ENCODE data around the gene RAD51B. TPM values are rescaled to one million over a fixed set of nuclear protein-coding genes. Genes with fewer than 3 reads are reported as not detected.

Gene RAD51B
- total RNA-seq, 4 donors from 2014 or later, result 19.6 to 39.7 (median 25.4) TPM

- H3K27ac ChIP-seq, result peak overlapping the region; percentile 73
- H3K4me1 ChIP-seq, result peaks cover 81% of the 10 kb centered on the region
- H3K36me3 ChIP-seq, result no peaks in the 10 kb centered on the region
- H3K9me3 ChIP-seq, result no peaks in the 10 kb centered on the region
- WGBS, result 28% methylated on average over 7 of the region's 7 CpGs
- no peak overlapping the region for H3K4me3 ChIP-seq
- H3K27me3 ChIP-seq, result no peaks in the 10 kb centered on the region
- DNase-seq (ENCODE audit: low spot score in 2 of 2), result no peak
- TF ChIP-seq POLR2AphosphoS5 (IDR thresholded peaks at IDR 0.05), result no peak
- TF ChIP-seq CTCF (IDR thresholded peaks at IDR 0.05), result no peak
- TF ChIP-seq POLR2A (IDR thresholded peaks at IDR 0.05), result no peak
- TF ChIP-seq EP300 (IDR thresholded peaks at IDR 0.05), result no peak
Measured at GRCh38 chr14:68245146-68246073, 425.8 kb downstream of the RAD51B start.

- DNase-seq (ENCODE audit: low spot score in 2 of 2), result no peak
- H3K27ac ChIP-seq, result peak overlapping the region; percentile 73
- no peak overlapping the region for H3K4me3 ChIP-seq
- no peaks in the 10 kb centered on the region for H3K36me3 ChIP-seq
- WGBS, result 33% methylated on average over 3 of the region's 3 CpGs
- H3K9me3 ChIP-seq, result no peaks in the 10 kb centered on the region
- TF ChIP-seq POLR2A (IDR thresholded peaks at IDR 0.05) (no peak), EP300 (IDR thresholded peaks at IDR 0.05) (no peak), CTCF (IDR thresholded peaks at IDR 0.05) (no peak), POLR2AphosphoS5 (IDR thresholded peaks at IDR 0.05) (no peak)
- H3K27me3 ChIP-seq, result no peaks in the 10 kb centered on the region
- peaks cover 89% of the 10 kb centered on the region for H3K4me1 ChIP-seq
Measured at GRCh38 chr14:68246074-68246785, 426.7 kb downstream of the RAD51B start.

GRCh38 chr14:68246786-68247105, 427.2 kb downstream of the RAD51B start:
- TF ChIP-seq EP300 (IDR thresholded peaks at IDR 0.05), result no peak
- TF ChIP-seq CTCF (IDR thresholded peaks at IDR 0.05), result no peak
- no peak for TF ChIP-seq POLR2AphosphoS5 (IDR thresholded peaks at IDR 0.05)
- TF ChIP-seq POLR2A (IDR thresholded peaks at IDR 0.05), result no peak
- peaks cover 93% of the 10 kb centered on the region for H3K4me1 ChIP-seq
- DNase-seq (ENCODE audit: low spot score in 2 of 2), result no peak
- peak overlapping the region; percentile 73 for H3K27ac ChIP-seq
- no peaks in the 10 kb centered on the region for H3K9me3 ChIP-seq
- H3K27me3 ChIP-seq, result no peaks in the 10 kb centered on the region
- H3K36me3 ChIP-seq, result no peaks in the 10 kb centered on the region
- H3K4me3 ChIP-seq, result no peak overlapping the region
- WGBS, result 49% methylated on average over 2 of the region's 2 CpGs

GRCh38 chr14:68247274-68247673, 427.7 kb downstream of the RAD51B start:
- Histone ChIP-seq H3K27ac (peak overlapping the region; percentile 73), H3K36me3 (no peaks in the 10 kb centered on the region), H3K4me1 (peaks cover 92% of the 10 kb centered on the region), H3K4me3 (no peak overlapping the region), H3K9me3 (no peaks in the 10 kb centered on the region), H3K27me3 (no peaks in the 10 kb centered on the region)
- TF ChIP-seq CTCF (IDR thresholded peaks at IDR 0.05), result no peak
- TF ChIP-seq EP300 (IDR thresholded peaks at IDR 0.05), result no peak
- TF ChIP-seq POLR2AphosphoS5 (IDR thresholded peaks at IDR 0.05), result no peak
- TF ChIP-seq POLR2A (IDR thresholded peaks at IDR 0.05), result no peak
- DNase-seq (ENCODE audit: low spot score in 2 of 2), result no peak
- 70% methylated on average over 3 of the region's 3 CpGs for WGBS

GRCh38 chr14:68247676-68248268, 428.2 kb downstream of the RAD51B start:
- DNase-seq (ENCODE audit: low spot score in 2 of 2), result peak in 1 of 2 donors; percentile 64
- Histone ChIP-seq H3K36me3 (no peaks in the 10 kb centered on the region), H3K9me3 (no peaks in the 10 kb centered on the region), H3K27ac (peak overlapping the region; percentile 61), H3K4me1 (peaks cover 88% of the 10 kb centered on the region), H3K27me3 (no peaks in the 10 kb centered on the region), H3K4me3 (no peak overlapping the region)
- WGBS, result 36% methylated on average over 4 of the region's 4 CpGs
- TF ChIP-seq CTCF (IDR thresholded peaks at IDR 0.05) (no peak), POLR2AphosphoS5 (IDR thresholded peaks at IDR 0.05) (peak in 1 of 3 donors; percentile 77), EP300 (IDR thresholded peaks at IDR 0.05) (no peak)
